ENCODE results near the gene UTS2R.
A peak's percentile ranks its signal among the peaks of the same experiment; 100 is the strongest.
"Not testable (repeated sequence)": the region's sequence is repeated elsewhere in the genome, so short reads cannot be mapped to it uniquely, and the experiment has no call there.

The UTS2R gene

DNA sequence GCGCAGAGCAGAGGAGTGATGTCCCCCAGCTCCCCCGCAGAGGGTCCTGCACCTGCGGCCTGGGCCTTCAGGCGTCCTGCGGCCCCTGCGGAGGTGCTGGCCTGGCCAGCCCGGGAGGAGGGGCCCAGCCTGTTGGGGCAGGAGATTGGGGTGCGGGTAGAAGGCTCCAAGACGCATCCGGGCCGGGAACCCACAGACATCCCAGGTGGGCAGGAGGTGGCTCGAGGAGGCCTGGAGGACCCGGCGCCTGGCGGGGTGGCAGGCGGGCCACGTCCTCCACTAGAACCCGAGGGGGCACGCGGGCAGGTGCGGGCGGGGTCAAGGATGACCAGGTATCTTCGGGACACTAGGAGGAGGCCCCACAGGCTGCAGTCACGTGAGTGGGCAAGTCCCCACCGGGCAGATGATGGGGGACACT lies 37.4 kb upstream of the UTS2R start:
- no peak for DNase-seq (ENCODE audit: low read depth in 1 of 2, low spot score in 1 of 2)

DNA sequence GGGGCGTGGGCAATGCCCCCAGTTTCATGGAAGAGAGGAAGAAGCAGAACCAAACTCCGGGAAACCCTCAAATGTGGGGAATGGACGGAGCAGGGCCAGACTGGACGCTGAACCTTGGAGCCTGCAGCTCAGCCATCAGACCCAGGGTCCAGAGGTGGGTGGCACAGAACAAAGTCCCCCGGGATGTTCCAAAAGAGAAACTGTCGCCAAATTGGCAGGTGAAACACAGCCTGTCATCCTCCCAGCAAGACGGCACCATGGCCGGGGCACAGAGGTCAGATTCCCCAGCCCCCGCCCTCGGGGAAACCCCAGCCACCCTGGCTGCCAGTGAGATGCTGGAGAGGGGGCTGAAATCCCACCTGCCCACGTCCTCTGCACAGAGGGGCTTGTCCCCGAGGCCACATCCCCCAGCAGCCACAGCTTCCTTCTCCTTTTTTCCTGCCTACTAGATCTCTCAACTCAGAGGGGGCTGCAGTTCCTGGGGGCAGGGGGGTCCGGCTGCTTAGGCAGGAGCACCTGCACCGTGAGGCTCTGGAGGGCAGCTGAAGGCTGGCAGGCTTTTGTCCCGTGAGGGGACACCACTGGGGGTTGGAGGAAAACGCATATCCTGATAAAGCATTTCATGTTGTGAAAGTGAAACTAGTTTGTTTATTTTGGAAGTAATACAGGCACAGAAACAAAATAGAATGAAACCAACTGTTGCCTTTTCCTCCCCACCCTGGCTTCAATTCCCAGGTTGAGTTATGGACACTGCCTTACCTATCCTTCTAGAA lies 36.8 kb upstream of the UTS2R start:
- DNase-seq (ENCODE audit: low read depth in 1 of 2, low spot score in 1 of 2): no peak

DNA sequence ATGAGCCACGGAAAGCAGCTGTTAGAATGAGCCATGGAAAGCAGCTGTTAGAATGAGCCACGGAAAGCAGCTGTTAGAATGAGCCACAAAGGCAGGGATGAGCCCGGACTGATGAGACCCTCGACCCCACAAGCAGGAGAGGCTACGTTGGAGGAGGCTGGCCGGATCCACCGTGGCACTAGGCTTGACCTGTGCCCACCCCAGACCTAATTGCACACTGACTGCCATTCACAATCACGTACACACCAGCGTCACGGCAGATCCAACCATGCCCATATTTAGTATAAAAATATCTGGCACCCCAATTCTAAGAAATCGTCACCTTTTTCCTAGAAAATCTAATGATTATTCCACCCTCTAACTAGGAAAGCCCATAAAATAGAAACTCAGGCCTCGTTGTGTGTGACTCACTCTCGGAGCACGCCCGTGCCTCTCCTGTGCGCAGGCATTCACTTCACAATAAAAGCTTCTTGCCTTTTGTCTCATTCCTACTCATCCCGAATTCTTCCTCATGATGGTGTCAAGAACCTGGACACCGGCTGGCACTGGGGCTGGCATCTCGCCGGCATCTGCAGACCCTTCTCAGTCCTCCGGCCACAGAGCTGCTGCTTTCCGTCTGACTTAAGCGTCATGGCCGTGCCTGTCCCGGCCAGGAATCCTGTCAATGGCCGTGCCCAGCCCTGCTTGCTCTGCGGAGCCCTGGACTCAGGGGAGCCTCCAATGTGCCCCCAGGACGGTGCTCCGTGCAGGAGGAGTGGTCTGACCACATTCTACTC lies 32.5 kb upstream of the UTS2R start:
- no peak for DNase-seq (ENCODE audit: low read depth in 1 of 2, low spot score in 1 of 2)

- no peak for DNase-seq (ENCODE audit: low read depth in 1 of 2, low spot score in 1 of 2)
Measured at GRCh38 chr17:82339634-82340580, 31.7 kb upstream of the UTS2R start.

DNA sequence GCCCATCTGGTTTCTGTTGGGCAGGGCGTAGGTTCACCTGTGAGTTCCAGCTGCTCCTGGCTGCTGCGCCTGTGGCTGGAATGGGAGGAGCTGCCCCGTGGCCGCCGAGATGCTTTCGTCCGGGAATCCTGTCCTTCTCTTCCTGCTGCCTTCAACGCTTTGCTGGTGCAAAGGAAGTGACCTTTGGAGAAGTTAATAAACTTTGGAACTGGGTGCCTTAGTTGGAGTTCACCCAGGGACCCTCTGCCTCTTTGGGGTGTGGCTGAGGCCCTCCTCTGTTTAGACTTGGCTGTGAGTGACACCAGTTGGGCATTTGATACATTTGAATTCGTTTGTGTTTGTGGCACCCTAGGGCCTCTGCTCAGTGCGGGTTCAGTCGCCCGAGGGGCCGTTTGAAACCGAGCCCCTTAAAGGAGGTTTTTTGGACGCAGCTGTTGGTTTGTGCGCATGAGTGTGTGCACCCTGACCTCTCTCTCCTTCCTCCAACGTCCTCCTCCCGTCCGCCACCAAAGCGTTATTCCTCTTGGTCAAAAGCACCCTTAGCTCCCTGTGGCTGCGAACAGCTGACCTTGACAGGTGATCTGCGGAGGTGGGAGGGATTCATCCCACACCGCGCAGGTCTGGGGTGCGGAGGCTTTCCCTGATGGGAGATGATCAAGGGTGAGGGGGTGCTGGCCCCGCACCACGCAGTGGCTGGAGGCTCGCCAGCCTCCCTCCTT lies 29.0 kb upstream of the UTS2R start:
- no peak for DNase-seq (ENCODE audit: low read depth in 1 of 2, low spot score in 1 of 2)

- no peak for DNase-seq (ENCODE audit: low read depth in 1 of 2, low spot score in 1 of 2)
Measured at GRCh38 chr17:82343560-82343959, 28.0 kb upstream of the UTS2R start.

DNA sequence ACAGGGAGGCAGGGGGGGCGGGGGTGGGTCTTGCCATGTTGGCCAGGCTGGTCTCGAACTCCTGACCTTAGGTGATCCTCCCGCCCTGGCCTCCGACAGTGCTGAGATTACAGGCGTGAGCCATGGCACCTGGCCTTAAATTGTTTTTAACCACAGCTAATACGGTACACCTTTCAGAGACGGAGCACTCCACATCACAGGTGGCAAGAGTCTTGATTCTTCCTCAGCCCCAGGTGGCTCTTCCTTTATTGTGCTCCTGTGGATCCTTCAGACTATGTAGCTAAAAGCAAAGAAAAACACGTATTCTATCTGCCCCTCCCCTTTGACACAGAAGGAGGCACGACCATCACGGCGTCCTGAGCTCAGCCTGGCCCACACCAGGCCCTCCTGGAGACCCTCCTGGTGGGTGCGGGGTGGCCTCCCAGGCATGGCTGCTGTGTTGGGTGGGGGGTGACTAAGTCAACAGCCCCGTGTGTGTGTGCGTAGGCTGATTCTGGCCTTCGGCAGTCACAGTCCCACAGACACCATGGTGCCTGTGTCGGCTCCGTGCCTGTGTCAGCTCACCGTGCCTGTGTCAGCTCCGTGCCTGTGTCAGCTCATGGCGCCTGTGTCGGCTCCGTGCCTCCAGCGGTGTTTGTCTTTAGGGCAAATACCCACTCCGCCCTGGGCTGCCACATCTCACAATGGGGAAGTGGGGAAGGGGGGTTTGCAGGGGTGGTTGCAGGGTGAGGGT lies 27.2 kb upstream of the UTS2R start:
- no peak for DNase-seq (ENCODE audit: low read depth in 1 of 2, low spot score in 1 of 2)

- no peak for DNase-seq (ENCODE audit: low read depth in 1 of 2, low spot score in 1 of 2)
Measured at GRCh38 chr17:82345151-82345976, 26.2 kb upstream of the UTS2R start.

GRCh38 chr17:82346342-82347300 lies 24.9 kb upstream of the UTS2R start:
- no peak for DNase-seq (ENCODE audit: low read depth in 1 of 2, low spot score in 1 of 2)

- not testable (repeated sequence) for DNase-seq (ENCODE audit: low read depth in 1 of 2, low spot score in 1 of 2)
Measured at GRCh38 chr17:82347994-82348393, 23.6 kb upstream of the UTS2R start.

DNA sequence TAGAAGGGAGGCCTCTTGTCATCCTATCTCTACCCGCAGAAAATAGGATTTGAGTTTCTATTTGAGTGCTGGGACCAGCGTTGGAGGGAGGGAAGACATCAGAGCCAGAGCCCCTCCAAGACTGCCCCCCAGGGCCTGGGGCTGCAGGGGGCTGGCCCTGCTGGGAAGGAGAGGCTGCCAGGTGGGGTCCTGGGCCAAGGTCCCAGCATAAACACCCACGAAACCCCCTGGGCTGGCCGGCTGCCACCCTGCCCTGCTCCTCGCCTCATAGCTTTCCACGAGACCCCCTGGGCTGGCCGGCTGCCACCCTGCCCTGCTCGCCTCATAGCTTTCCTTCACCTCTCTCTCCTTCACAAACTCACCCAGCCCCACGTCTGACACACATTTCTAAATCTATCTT lies 23.1 kb upstream of the UTS2R start:
- no peak for DNase-seq (ENCODE audit: low read depth in 1 of 2, low spot score in 1 of 2)

- DNase-seq (ENCODE audit: low read depth in 1 of 2, low spot score in 1 of 2): no peak
Measured at GRCh38 chr17:82348866-82349265, 22.7 kb upstream of the UTS2R start.

DNA sequence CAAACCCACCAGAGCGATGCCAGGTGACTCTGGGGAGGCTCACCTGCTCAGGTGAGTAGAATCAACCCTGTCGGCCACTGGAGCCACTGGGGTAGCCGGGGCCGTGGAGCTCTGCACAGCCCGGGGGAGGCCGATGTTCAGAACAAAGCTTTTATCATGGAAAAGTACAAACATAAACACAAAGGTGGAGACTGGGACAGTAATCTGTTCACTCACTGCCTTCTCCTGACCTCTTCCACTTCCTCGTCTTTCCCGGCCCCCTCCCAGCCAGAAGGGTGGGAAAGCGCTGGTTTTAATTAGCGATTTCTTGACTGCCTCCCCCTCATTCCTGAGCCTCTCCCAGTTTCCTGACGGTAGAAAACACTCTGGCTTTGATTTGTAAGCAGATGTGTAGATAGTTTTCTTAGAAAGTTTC lies 22.3 kb upstream of the UTS2R start:
- DNase-seq (ENCODE audit: low read depth in 1 of 2, low spot score in 1 of 2): no peak

GRCh38 chr17:82350182-82351030 lies 21.2 kb upstream of the UTS2R start:
- no peak for DNase-seq (ENCODE audit: low read depth in 1 of 2, low spot score in 1 of 2)

- no peak for DNase-seq (ENCODE audit: low read depth in 1 of 2, low spot score in 1 of 2)
Measured at GRCh38 chr17:82351254-82351712, 20.3 kb upstream of the UTS2R start.

- DNase-seq (ENCODE audit: low read depth in 1 of 2, low spot score in 1 of 2): peak; percentile 61 to 71
Measured at GRCh38 chr17:82351713-82352488, 19.7 kb upstream of the UTS2R start.

Measured in activated T-helper 1 cell treated with anti-CD3 and anti-CD28 coated beads, Interleukin-2, amount 50 U/mL, for 16 hours (primary cell).